Measurements from ENCODE around the gene DLX6.

The DLX6 gene

DNA sequence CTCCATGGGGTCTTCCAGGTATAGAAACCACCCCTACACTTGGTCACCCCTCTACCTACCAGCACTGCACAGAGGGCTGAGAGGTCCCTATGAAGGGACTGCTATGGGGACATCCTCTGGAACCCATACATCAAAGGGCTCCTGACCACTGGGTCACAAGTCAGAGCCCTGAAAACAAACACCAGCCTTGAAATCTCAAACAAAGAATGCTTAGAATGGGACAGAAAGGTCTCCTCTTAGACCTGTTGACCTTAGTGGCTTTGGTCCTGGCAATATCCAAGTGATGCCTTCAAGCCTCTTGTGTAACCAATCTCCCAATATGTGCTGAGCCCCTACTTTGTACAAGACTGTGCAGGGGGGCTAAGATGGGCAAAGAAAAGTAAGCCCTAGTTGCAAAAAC, 34.6 kb upstream of the DLX6 start:
- no peak for TF ChIP-seq POLR2AphosphoS5 (IDR thresholded peaks at IDR 0.05; ENCODE audit: low read depth, low read length)
- TF ChIP-seq FOXP2 (optimal IDR thresholded peaks at IDR 0.05; ENCODE audit: borderline replicate concordance, extremely low read depth, extremely low read length, insufficient read depth), result no peak
- no peak for TF ChIP-seq TAF1 (IDR thresholded peaks at IDR 0.05; ENCODE audit: borderline replicate concordance, insufficient read depth, low read length)
- no peak for TF ChIP-seq SIN3A (IDR thresholded peaks at IDR 0.05; ENCODE audit: borderline replicate concordance, insufficient read depth, low read length)
- TF ChIP-seq, protein P1, sequence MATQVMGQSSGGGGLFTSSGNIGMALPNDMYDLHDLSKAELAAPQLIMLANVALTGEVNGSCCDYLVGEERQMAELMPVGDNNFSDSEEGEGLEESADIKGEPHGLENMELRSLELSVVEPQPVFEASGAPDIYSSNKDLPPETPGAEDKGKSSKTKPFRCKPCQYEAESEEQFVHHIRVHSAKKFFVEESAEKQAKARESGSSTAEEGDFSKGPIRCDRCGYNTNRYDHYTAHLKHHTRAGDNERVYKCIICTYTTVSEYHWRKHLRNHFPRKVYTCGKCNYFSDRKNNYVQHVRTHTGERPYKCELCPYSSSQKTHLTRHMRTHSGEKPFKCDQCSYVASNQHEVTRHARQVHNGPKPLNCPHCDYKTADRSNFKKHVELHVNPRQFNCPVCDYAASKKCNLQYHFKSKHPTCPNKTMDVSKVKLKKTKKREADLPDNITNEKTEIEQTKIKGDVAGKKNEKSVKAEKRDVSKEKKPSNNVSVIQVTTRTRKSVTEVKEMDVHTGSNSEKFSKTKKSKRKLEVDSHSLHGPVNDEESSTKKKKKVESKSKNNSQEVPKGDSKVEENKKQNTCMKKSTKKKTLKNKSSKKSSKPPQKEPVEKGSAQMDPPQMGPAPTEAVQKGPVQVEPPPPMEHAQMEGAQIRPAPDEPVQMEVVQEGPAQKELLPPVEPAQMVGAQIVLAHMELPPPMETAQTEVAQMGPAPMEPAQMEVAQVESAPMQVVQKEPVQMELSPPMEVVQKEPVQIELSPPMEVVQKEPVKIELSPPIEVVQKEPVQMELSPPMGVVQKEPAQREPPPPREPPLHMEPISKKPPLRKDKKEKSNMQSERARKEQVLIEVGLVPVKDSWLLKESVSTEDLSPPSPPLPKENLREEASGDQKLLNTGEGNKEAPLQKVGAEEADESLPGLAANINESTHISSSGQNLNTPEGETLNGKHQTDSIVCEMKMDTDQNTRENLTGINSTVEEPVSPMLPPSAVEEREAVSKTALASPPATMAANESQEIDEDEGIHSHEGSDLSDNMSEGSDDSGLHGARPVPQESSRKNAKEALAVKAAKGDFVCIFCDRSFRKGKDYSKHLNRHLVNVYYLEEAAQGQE (IDR thresholded peaks at IDR 0.05; ENCODE audit: insufficient read depth in 1 of 2, low read depth in 2 of 2, low read length in 2 of 2), result no peak

DNA sequence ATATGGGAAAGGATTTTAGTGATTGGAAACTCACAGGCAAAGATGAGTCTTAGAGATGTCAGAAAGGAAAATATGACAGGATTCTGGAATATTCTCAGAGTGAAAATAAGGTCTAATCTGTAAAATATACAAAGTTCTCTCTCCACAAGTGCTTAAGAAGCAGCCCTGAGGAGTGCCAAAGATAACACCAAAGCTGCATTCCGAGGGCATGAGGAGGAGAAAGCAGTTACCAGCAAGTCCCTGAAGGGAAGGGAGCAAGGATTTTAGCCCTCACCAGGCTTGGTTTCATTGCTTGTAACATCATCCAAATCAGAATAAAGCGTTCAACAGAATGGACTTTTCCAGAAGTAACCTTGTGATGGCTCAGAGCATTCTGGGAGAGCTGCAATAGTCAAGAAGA, 31.4 kb upstream of the DLX6 start:
- TF ChIP-seq POLR2AphosphoS5 (IDR thresholded peaks at IDR 0.05; ENCODE audit: low read depth, low read length) (no peak), SIN3A (IDR thresholded peaks at IDR 0.05; ENCODE audit: borderline replicate concordance, insufficient read depth, low read length) (no peak), TAF1 (IDR thresholded peaks at IDR 0.05; ENCODE audit: borderline replicate concordance, insufficient read depth, low read length) (no peak), FOXP2 (optimal IDR thresholded peaks at IDR 0.05; ENCODE audit: borderline replicate concordance, extremely low read depth, extremely low read length, insufficient read depth) (no peak)
- TF ChIP-seq, protein P1 (IDR thresholded peaks at IDR 0.05; ENCODE audit: insufficient read depth in 1 of 2, low read depth in 2 of 2, low read length in 2 of 2), result no peak

DNA sequence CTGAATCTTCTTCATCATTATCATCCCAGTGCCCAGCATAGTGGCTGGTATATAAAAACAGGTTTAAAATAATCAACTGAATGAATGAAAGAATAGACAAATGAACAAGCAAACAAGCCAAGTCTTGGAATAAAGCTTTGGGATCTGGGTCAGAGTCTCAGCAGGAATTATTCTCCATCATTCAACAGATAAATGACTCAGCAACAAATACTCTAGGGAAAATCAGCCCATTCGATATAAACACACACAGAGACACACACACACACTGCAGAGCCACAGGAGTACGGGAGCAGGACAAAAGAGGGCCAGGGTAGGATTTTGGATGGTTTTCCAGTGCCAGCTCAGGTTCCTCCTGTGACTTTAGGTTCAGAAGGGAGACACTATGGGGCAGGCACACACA, 29.2 kb upstream of the DLX6 start:
- TF ChIP-seq TAF1 (IDR thresholded peaks at IDR 0.05; ENCODE audit: borderline replicate concordance, insufficient read depth, low read length), result no peak
- no peak for TF ChIP-seq POLR2AphosphoS5 (IDR thresholded peaks at IDR 0.05; ENCODE audit: low read depth, low read length)
- TF ChIP-seq FOXP2 (optimal IDR thresholded peaks at IDR 0.05; ENCODE audit: borderline replicate concordance, extremely low read depth, extremely low read length, insufficient read depth), result no peak
- TF ChIP-seq SIN3A (IDR thresholded peaks at IDR 0.05; ENCODE audit: borderline replicate concordance, insufficient read depth, low read length), result no peak
- TF ChIP-seq, protein P1 (IDR thresholded peaks at IDR 0.05; ENCODE audit: insufficient read depth in 1 of 2, low read depth in 2 of 2, low read length in 2 of 2), result no peak

DNA sequence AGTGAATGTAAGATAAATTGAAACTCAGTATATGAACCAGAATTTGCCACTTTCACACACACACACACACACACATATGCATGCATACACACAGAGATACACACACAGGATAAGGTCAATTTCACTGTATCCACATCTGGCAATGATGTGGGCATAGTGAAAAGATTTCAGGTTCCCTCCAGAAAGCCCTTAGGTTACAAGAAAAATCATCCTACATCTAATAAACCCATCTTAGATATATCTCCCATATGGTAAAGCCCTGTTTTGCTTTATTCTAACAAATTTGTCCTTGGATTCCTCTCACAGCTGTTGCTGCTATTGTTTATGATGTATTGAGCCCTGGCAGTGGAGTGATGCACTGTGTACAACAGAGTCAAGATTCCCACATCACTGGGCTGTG, 27.9 kb upstream of the DLX6 start:
- TF ChIP-seq TAF1 (IDR thresholded peaks at IDR 0.05; ENCODE audit: borderline replicate concordance, insufficient read depth, low read length), result no peak
- TF ChIP-seq POLR2AphosphoS5 (IDR thresholded peaks at IDR 0.05; ENCODE audit: low read depth, low read length), result no peak
- no peak for TF ChIP-seq SIN3A (IDR thresholded peaks at IDR 0.05; ENCODE audit: borderline replicate concordance, insufficient read depth, low read length)

DNA sequence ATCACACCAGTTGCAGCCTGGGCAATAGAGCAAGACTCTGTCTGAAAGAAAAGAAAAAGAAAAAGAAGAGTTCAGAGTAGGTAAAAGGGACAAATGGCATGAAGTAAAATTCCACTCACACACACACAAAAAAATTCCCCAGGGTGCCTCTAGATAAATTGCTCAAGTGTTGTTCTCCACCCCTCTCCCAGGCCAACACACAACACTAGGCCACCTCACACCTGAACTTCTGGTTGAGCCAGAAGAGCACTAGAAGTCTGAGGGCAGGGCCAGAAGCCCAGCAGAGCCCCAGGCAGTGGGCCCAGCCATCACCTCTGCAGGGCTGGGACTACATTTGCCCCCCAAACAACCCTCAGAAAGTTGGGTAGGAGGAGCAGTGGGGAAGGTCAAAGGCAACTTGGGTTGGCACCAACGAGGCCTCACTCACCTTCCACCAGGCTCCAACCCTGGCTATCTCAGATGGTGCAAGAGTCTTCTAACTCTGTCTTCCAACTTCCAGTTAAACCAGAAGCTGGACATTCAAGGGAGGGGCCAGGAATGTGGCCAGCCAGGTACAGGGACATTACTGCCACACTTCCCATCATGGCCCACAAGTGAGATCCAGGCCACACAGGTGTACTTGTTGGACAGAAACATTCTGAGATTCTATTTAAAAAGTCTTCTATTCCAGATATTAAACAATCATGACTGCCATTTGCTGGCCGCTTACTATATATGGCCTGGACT, 25.6 kb upstream of the DLX6 start:
- TF ChIP-seq FOXP2 (optimal IDR thresholded peaks at IDR 0.05; ENCODE audit: borderline replicate concordance, extremely low read depth, extremely low read length, insufficient read depth), result no peak
- TF ChIP-seq, protein P1 (IDR thresholded peaks at IDR 0.05; ENCODE audit: insufficient read depth in 1 of 2, low read depth in 2 of 2, low read length in 2 of 2), result no peak
- TF ChIP-seq POLR2AphosphoS5 (IDR thresholded peaks at IDR 0.05; ENCODE audit: low read depth, low read length), result no peak
- TF ChIP-seq TAF1 (IDR thresholded peaks at IDR 0.05; ENCODE audit: borderline replicate concordance, insufficient read depth, low read length), result no peak
- TF ChIP-seq SIN3A (IDR thresholded peaks at IDR 0.05; ENCODE audit: borderline replicate concordance, insufficient read depth, low read length), result no peak
